HG03469 (cell line): ENCODE measurements around the gene SMTNL2.
"Not testable (repeated sequence)": the region's sequence is repeated elsewhere in the genome, so short reads cannot be mapped to it uniquely, and the experiment has no call there.

Experiments used
- ATAC-seq: cut with Tn5 transposase; IDR thresholded peaks from one replicate; pipeline ENCODE4 v1.9.1; 2021; ENCODE audit warnings: mild to moderate bottlenecking, moderate library complexity, moderate number of reproducible peaks; ENCODE audit not compliant: unreplicated experiment

Gene SMTNL2

GRCh38 chr17:4626734-4627256, 42.5 kb downstream of the SMTNL2 start:
- ATAC-seq, result no peak

- no peak for ATAC-seq
Observed at GRCh38 chr17:4631431-4631830, 47.1 kb downstream of the SMTNL2 start.

GRCh38 chr17:4631836-4632580, 47.7 kb downstream of the SMTNL2 start:
- ATAC-seq, result no peak

- no peak for ATAC-seq
Observed at GRCh38 chr17:4632581-4632920, 48.2 kb downstream of the SMTNL2 start.

GRCh38 chr17:4633643-4634042, 49.3 kb downstream of the SMTNL2 start:
- ATAC-seq, result no peak

- ATAC-seq, result no peak
Observed at GRCh38 chr17:4634976-4635375, 50.6 kb downstream of the SMTNL2 start.

DNA sequence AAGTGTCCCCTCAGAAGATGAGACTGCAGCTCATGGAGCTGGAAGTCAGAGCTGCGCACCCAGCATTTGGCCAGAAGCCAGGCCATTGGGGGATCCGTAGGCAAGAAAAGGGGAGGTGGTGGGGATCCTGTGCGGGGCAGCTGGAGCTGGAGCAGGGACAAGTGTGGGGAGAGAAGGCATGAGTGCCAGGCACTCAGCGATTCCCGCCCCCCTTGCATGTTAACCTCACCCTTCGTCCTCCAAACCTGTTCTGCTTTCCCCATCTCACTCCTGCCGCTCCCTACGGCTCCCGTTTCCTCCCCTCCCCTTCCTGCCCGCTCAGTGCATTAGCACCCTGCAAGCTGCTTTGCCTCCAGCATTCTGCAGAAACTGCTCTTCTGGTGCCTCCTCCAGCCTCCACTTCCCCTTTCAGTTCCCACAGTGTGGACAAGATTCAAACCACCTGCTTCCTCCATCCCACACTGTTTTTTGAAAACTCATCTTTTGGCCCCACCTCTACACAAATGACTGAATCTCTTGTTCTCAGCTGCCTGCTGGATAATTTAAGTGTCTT, 51.6 kb downstream of the SMTNL2 start:
- no peak for ATAC-seq

- ATAC-seq, result no peak
Observed at GRCh38 chr17:4636474-4637100, 52.3 kb downstream of the SMTNL2 start.

GRCh38 chr17:4638766-4639165, 54.4 kb downstream of the SMTNL2 start:
- ATAC-seq, result not testable (repeated sequence)

- not testable (repeated sequence) for ATAC-seq
Observed at GRCh38 chr17:4639301-4640059, 55.2 kb downstream of the SMTNL2 start.

DNA sequence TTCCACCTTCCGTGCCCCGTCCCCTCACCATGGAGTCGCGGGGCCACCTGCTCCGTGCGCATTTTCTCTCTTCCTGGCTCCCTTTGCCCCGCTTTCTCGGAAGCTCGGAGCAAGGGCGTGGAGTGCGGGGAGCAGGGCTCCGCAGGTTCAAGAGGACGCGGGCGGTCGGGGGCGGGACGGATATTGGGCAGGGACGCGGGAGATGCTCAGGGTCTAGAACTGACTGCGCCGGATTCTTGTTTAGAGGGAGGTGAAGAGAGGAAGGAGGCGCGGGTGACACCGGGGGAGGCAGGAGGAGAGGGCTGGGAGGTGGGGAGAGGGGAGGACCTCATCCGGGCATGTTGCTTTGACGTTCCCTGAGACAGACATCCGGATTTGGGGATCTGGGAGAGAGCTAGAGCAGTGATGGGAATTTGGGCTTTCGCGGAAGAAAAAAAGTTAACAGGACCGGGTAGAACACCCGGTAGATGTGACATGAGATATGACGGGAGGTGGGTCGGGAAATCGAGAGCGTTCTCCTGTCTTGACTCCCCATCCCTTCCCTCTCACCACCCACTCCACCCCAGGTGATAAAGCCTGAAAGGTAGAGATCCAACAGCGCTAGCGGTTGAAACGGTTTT, 56.4 kb downstream of the SMTNL2 start:
- not testable (repeated sequence) for ATAC-seq

GRCh38 chr17:4641297-4642195, 57.2 kb downstream of the SMTNL2 start, which contains the start of gene ALOX15:
Gene ALOX15 (minus strand): TSS chr17:4641678. CDS start chr17:4641651, 27 bp downstream.
- ATAC-seq, result no peak

DNA sequence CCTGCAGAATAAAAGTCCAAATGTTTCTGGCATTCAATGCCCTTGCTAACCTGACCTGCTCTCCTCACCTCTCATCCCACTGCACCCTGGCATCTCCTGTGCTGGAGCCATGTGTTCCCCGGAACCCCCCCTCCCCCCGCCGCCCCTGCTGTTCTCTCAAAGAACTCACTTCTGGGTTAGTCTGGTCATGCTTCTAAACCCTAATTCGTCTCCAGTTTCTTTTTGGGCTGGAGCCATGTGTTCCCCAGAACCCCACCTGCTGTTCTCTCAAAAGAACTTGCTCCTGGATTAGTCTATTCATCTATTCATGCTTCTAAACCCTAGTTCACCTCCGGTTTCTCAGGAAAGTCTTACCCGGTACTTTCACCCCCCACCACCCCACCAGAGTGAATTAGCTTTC, 58.0 kb downstream of the SMTNL2 start:
- ATAC-seq, result no peak

DNA sequence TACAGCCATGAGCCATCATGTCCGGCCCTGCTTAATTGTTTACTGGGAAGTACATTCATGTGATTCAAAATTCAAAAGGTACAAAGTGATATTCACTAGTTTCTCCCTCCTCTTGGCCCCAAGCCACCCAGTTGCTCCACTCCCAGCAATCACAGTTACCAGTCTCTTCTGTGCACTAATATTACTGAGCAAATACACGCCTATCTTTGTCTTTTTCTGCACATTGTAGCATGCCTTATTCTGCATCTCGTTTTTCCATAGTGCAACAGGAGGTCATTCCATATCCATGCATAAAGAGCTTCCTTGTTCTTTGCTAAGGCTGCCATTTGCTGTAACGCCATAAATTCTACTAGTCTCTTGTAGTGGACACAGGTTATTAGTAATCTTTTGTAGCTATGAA, 59.3 kb downstream of the SMTNL2 start:
- ATAC-seq, result no peak

DNA sequence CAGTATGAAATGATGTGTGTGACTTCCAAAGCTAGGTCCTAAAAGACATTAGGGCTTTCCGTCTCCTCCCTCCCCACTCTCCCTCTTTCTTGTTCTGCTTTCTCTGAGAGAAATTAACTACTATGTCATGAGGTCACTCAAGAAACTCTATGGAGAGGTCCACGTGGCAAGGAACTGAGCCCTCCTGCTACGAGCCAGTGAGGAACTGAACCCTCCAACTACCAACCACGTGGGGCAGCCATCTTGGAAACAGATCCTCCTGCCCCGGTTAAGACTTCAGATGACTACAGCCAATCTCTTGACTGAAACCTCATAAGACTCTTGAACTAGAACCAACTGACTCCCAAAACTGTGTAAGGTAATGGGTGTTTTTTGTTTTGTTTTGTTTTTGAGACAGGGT, 61.3 kb downstream of the SMTNL2 start:
- ATAC-seq, result no peak

- no peak for ATAC-seq
Observed at GRCh38 chr17:4648741-4649140, 64.4 kb downstream of the SMTNL2 start.

GRCh38 chr17:4652997-4653396, 68.7 kb downstream of the SMTNL2 start:
- ATAC-seq, result no peak

GRCh38 chr17:4655933-4656332, 71.6 kb downstream of the SMTNL2 start:
- not testable (repeated sequence) for ATAC-seq

DNA sequence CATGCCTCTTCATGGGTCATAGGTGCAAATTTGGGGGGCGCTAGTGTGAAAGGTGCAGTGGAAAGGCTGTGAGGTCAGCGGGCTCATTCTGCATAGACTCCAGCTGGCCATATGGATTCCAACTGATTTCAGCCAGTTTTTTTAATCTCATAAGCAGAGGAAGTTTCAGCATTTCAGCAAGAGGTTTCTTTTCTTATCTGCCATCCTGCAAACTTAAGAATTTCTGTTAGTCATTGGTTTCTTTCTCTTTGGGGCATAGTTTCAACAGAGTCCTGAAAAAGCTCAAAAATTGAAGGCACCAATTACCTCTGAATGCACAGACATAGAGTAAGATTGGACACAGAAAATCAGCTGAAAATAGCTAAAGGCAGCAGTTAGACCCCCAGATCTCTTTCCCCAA, 73.3 kb downstream of the SMTNL2 start:
- ATAC-seq, result no peak
